Activated CD4-positive, alpha-beta T cell treated with anti-CD3 and anti-CD28 coated beads, Interleukin-2, amount 50 U/mL, for 4 hours (primary cell): Measurements from ENCODE around the gene PLD3.
A peak's percentile ranks its signal among the peaks of the same experiment; 100 is the strongest.

Experiments used
- DNase-seq, 2 experiments: peaks; one replicate each; pipeline ENCODE4 v3.0.0-alpha.2; 2020

PLD3 gene

GRCh38 chr19:40416918-40417642, 68.6 kb downstream of the PLD3 start:
- DNase-seq: no peak

DNA sequence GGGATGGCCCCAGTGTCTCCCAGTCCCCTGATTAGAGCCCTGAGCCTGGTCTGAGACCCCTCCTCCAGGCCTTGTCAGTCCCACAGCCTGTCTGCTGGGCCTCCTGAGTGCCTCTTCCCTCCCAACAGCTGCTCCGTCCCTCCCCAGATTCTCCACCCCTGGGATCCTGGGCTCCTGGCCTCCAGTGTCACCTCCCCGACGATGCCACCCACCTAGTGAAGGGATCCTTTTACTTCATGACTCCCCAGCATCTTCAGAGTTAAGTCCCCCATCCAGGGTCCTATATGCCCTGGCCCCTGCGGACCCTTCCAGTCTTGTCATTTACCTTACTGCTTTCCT, 69.1 kb downstream of the PLD3 start:
- DNase-seq: no peak

- DNase-seq: no peak
These were observed 69.5 kb downstream of the PLD3 start for GRCh38 chr19:40418040-40418439.

DNA sequence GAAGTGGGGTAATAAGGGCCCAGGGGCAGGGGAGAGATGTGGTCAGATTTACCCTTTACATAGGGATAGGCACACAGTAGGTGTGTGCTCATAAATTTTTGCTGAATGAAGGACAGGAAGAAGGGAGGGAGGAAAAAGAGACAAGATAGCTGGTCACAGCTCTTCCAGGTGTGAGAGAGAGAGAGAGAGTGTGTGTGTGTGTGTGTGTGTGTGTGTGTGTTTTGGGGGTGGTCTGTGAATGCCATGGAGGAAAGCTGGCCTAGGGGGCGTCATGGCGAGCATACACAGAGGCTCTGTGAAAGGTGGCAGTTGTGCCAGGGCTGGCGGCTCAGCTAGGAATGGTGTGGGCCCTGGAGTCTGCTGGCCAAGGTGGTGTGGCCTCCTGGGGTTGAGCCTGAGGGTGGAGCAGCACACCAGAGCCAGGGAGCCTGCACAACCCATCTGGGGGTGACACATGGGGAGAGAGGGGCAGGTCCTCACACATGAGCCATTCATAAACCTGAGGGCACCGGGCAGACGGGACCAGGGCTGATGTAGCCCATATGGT, 70.6 kb downstream of the PLD3 start:
- no peak for DNase-seq

GRCh38 chr19:40419780-40420179, 71.3 kb downstream of the PLD3 start:
- DNase-seq: no peak

GRCh38 chr19:40420451-40420765, 71.9 kb downstream of the PLD3 start:
- no peak for DNase-seq

DNA sequence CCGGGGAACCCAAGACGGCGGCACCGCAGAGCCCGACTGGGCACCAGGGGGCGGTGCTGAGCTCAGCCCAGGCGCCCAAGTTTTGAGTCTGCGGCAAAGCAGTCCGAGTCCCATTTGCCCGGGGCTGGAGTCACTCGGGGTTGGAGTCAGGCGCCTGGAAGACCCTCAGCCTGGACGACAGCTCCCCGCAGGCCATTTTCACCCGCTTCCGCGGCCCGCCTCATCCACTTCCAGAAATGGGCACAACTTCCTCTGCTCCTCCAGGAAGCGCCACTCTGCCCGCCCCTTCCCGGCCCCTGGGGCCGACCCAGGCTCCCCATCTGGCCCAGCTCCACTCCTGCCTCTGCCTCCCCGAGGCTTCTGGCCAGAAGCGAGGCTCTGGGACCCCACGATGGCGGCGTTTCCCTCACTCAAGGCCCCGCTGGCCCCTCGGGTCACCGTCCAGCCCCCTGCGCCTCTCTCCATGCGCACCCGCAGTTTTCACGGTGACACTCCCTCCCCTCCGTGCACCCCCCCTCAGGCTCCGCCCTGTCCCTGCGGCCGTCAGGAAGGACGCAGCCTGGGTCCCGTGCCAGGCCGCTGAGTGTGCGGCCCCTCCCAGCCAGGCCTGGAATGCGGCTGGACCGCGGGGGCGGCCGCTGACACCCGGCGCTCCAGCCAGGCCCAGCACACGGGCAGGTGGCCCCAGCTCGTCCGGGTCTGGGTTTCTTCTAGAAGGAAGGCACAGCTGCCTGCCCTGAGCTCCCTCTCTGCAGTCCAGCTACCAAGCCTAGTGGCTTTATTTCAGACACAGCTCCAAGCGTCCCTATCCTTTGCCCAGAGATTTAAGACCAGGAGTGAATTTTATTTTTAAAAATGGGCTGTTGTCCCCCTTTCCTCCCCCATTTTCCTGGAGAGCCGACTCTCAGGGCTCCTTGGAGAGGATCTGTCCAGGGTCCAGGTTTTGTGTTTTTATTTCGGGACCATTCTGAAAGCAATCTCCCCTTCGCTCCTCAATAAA, 72.6 kb downstream of the PLD3 start:
- peak; percentile 57 to 59 for DNase-seq

GRCh38 chr19:40421993-40422747, 73.7 kb downstream of the PLD3 start:
- DNase-seq: no peak

DNA sequence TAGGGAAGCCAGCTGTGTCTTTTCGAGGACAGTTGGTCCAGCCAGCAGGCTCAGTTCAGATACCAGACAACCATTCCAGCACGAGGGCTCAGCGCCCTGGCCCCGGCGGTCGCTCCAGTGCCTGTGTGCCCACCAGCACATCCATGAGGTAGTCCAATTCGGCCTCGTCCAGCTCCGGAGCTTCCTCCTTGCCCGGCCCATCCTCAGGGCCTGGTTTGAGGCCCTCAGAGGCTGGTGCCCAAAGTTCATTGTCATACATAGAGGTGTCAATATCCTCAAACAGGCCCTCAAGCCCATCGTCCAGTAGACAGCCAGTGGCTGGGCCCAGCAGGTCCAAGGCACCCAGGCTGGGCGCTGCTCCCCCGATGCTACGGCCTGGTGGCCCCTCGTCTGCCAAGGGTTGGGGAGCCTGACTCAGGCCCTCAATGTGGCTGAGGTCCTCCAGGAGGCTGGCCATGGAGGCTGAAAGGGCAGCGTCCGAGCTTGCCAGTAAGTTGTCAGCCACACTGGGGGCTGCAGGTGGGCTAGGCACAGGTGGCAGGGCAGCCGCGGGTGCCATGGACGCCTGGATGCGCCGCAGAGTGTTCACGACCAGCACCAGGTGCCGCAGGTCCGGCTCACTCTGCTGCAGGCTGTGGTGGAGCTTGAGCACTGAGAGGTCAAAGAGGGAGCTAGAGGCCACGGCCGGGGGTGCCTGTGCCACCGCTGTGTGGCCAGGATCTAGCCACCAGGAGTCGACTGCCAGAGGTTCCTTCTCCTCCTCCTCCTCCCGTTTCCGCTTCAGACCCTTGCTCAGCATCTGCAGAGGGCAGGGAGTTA, 74.5 kb downstream of the PLD3 start:
- DNase-seq: no peak

DNA sequence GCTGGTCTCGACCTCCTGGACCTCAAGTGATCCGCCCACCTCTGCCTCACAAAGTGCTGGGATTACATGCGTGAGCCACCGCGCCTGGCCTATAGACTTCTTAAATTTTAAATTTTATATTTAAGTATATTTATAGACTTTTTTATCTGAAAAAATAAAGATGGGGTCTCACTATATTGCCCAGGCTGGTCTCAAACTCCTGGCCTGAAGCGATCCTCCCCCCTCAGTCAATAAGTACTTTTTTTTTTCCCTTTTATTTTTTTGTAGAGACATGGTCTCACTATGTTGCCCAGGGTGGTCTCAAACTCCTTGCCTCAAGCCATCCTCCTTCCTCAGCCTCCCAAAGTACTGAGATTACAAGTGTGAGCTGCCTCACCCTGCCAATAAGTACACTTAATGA, 75.4 kb downstream of the PLD3 start:
- no peak for DNase-seq

DNA sequence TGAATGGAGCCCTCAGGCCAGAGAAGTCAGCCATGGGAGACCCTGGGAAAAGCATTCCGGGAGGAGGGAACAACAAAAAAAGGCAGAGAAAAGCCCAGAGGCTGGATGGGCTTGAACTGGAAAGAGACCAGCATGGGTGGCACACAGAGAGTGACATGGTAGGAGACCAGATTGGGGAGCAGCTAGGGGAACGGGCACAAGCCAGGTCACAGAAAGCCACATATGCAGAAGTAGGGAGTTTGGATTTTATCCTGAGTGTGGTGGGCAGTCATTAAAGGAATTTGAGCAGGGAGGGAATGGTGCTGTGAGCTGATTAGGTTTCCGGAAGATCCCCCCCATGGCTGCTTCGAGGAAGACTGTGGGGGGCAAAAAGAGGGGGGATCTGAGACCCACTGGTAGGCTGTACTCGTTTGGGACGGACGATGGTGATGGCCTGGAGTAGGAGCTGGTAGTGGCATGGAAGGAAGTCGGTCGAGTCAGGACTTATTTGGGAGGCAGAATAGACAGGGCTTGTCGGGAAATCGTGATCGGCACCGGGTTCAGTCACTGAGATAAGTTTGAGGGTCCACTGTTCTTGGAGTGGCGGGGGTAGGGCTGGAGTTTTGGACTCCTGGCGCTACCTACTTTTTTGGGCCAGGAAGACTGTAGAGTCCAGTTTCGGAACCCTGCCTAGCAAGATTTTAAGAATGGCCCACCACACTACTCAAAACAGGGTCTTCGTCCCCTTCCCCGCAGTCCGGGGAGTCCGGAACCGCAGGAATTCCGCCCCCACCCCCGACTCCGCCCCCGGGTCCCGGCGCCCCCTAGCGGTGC, 76.3 kb downstream of the PLD3 start:
- DNase-seq: no peak

DNA sequence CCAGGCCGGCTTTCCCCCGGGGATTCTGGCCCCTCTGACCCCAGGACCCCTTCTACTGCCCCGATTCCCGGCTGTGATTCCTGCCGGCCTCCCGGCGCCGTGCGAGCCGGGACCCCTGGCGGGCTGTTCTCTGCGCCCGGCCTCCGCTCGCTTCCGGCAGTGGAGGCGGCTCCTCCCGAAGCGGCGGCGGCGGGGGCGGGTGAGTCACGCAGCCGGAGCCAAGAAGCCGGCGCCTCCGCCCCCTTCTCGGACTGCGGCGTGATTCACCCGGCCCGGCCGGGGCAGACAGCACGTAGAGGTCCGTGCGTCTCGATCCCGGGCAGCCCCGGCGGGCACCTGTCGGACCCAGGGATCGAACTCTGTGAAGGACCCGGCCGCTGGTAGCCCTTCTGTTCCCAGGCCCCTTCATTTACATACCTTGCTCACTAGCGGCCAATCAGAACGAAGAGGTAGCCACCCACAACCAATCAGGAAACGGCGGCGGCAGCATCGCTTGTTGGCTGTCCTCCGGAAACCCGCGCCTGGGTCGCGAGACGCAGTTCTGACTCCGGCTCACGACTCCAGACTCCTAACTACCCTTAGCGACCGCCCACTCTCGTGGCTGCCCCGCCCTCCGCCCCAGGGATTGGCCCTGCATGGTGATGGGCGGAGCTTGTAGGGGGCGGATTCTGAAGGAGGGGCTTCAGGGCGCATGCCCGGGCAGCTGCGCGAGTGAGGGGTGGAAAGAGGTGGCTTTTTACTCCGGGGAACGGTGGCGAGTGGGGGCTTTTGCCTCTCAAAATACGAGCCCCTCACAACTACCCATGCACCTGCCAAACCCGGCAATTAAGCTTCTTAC, 77.2 kb downstream of the PLD3 start, which contains the start of gene SERTAD1:
TSS of gene SERTAD1 (minus strand) at position 543 of the 838 bp plus-strand sequence. CDS start 2,446 bp downstream, outside the sequence.
- DNase-seq: peak; percentile 100
